Liver (tissue), 9 donors: ENCODE results near the gene NRG3. TPM values are rescaled to one million over a fixed set of nuclear protein-coding genes. Genes with fewer than 3 reads are reported as not detected.

Source experiments
- DNase-seq: peaks from one replicate; pipeline ENCODE4 v3.0.0-alpha.2; 2017; ENCODE audit warnings: low spot score
- H3K27ac ChIP-seq, 2 donors: one replicate each; pipeline ENCODE4 v1.7.0; 2013; ENCODE audit warnings: inconsistent platforms in 2 of 2, low read length in 2 of 2, control low read depth in 1 of 2, low read depth in 1 of 2, mild to moderate bottlenecking in 1 of 2
- H3K27me3 ChIP-seq, 4 donors: one replicate each; pipeline versions ENCODE4 v1.6.1 to v1.7.0; 2013; ENCODE audit warnings: low read length in 3 of 4, inconsistent platforms in 1 of 4, mild to moderate bottlenecking in 1 of 4, moderate library complexity in 1 of 4; ENCODE audit not compliant: control insufficient read depth in 4 of 4, insufficient read depth in 4 of 4
- H3K36me3 ChIP-seq, 4 donors: one replicate each; pipeline versions ENCODE4 v1.6.1 to v1.7.0; 2013; ENCODE audit warnings: low read length in 3 of 4, mild to moderate bottlenecking in 3 of 4, low read depth in 1 of 4, moderate library complexity in 1 of 4; ENCODE audit not compliant: control insufficient read depth in 4 of 4, insufficient read depth in 3 of 4
- H3K4me1 ChIP-seq, 4 donors: one replicate each; pipeline versions ENCODE4 v1.6.1 to v1.7.0; 2013; ENCODE audit warnings: low read length in 3 of 4, mild to moderate bottlenecking in 3 of 4, moderate library complexity in 1 of 4; ENCODE audit not compliant: control insufficient read depth in 4 of 4, insufficient read depth in 4 of 4
- H3K4me3 ChIP-seq, 3 donors: one replicate each; pipeline versions ENCODE4 v1.6.1 to v1.7.0; 2013; ENCODE audit warnings: low read length in 3 of 3, control low read depth in 1 of 3, low read depth in 1 of 3, mild to moderate bottlenecking in 1 of 3
- H3K9ac ChIP-seq, 2 donors: one replicate each; pipeline ENCODE4 v1.7.0; 2013; ENCODE audit warnings: low read length in 2 of 2, mild to moderate bottlenecking in 2 of 2, moderate library complexity in 2 of 2, control low read depth in 1 of 2, low read depth in 1 of 2
- H3K9me3 ChIP-seq, 4 donors: one replicate each; pipeline versions ENCODE4 v1.6.1 to v1.7.0; 2013; ENCODE audit warnings: low read length in 3 of 4; ENCODE audit not compliant: control insufficient read depth in 4 of 4
- EGR1 ChIP-seq, 2 donors: IDR thresholded peaks; 2 replicates each; pipeline ENCODE4 v1.6.1; 2016 to 2018; ENCODE audit warnings: antibody characterized with exemption in 2 of 2, low read depth in 2 of 2
- FOXA1 ChIP-seq: IDR thresholded peaks from 2 replicates; pipeline ENCODE4 v1.6.1; 2016; ENCODE audit warnings: antibody characterized with exemption
- FOXA2 ChIP-seq: IDR thresholded peaks from 2 replicates; pipeline ENCODE4 v1.6.1; 2016; ENCODE audit warnings: antibody characterized with exemption
- GABPA ChIP-seq, 2 donors: IDR thresholded peaks in 1 of 2; conservative IDR thresholded peaks in 1 of 2; 2 replicates each; pipeline ENCODE4 v1.6.1; 2016; ENCODE audit warnings: antibody characterized with exemption in 2 of 2, mild to moderate bottlenecking in 1 of 2, moderate library complexity in 1 of 2
- HNF4A ChIP-seq, 2 donors: conservative IDR thresholded peaks; 2 replicates each; pipeline ENCODE4 v1.6.1; 2016; ENCODE audit warnings: antibody characterized with exemption in 2 of 2, mild to moderate bottlenecking in 2 of 2
- HNF4G ChIP-seq: IDR thresholded peaks from 2 replicates; pipeline ENCODE4 v1.6.1; 2016; ENCODE audit warnings: antibody characterized with exemption
- JUND ChIP-seq, 2 donors: IDR thresholded peaks; 2 replicates each; pipeline ENCODE4 v1.6.1; 2016; ENCODE audit warnings: antibody characterized with exemption in 2 of 2
- NR2F2 ChIP-seq: IDR thresholded peaks from 2 replicates; pipeline ENCODE4 v1.6.1; 2016; ENCODE audit warnings: antibody characterized with exemption
- RAD21 ChIP-seq, 2 donors: IDR thresholded peaks; 2 replicates each; pipeline ENCODE4 v1.6.1; 2016; ENCODE audit warnings: antibody characterized with exemption in 2 of 2, mild to moderate bottlenecking in 2 of 2
- RXRA ChIP-seq, 2 donors: IDR thresholded peaks; 2 replicates each; pipeline ENCODE4 v1.6.1; 2017 to 2018; ENCODE audit warnings: antibody characterized with exemption in 2 of 2, mild to moderate bottlenecking in 1 of 2
- SP1 ChIP-seq: IDR thresholded peaks from 2 replicates; pipeline ENCODE4 v1.6.1; 2018; ENCODE audit warnings: antibody characterized with exemption, mild to moderate bottlenecking
- TAF1 ChIP-seq: conservative IDR thresholded peaks from 2 replicates; pipeline ENCODE4 v1.6.1; 2016; ENCODE audit warnings: antibody characterized with exemption, mild to moderate bottlenecking
- YY1 ChIP-seq: IDR thresholded peaks from 2 replicates; pipeline ENCODE4 v1.6.1; 2016; ENCODE audit warnings: antibody characterized with exemption, mild to moderate bottlenecking
- WGBS: extraction: QIAGEN DNeasy Blood & Tissue Kit; methylation state at CpG from one replicate; pipeline ENCODE4 v1.1.7; 2013; 5-methylcytosine and 5-hydroxymethylcytosine counted together
- polyA plus RNA-seq, 2 donors: library from polyadenylated mRNA; stranded (reverse) in 1 of 2; unstranded in 1 of 2; fragments of 200-250 nt in 1 of 2; fragments of >200 nt in 1 of 2; fragmentation: Nextera tagmentation in 1 of 2; extraction: Ambion mirVana in 1 of 2; gene quantifications; one replicate each; pipeline versions ENCODE4 v1.2.1 to v1.2.3, GENCODE V29; 2013 to 2015
- total RNA-seq, 2 donors: library from RNA; depleted of rRNA; stranded (reverse); fragments of >200 nt; gene quantifications; one replicate each; pipeline ENCODE4 v1.2.3, GENCODE V29; 2014
- TF ChIP-seq, protein P1 (sequence below): IDR thresholded peaks from 2 replicates; pipeline ENCODE4 v1.6.1; 2016; ENCODE audit warnings: antibody characterized with exemption
- TF ChIP-seq, protein P2 (sequence below): IDR thresholded peaks from 2 replicates; pipeline ENCODE4 v1.6.1; 2016; ENCODE audit warnings: antibody characterized with exemption
- TF ChIP-seq, protein P3 (sequence below): fragments of 150-350 bp; IDR thresholded peaks from 2 replicates; pipeline ENCODE4 v1.5.1; 2017; ENCODE audit warnings: improper control_type of control experiment, low read depth, low read length; ENCODE audit not compliant: missing input control
- TF ChIP-seq, protein P4 (sequence below): IDR thresholded peaks from 2 replicates; pipeline ENCODE4 v1.6.1; 2016; ENCODE audit warnings: antibody characterized with exemption, mild to moderate bottlenecking
- donor health status: healthy.
- donor health status: healthy.
- donor health status: healthy.
- donor health status: healthy.
- donor health status: healthy.

Gene NRG3
- total and polyA plus RNA-seq, 4 donors, result 0.24 to 3.7 (median 0.38) TPM

DNA sequence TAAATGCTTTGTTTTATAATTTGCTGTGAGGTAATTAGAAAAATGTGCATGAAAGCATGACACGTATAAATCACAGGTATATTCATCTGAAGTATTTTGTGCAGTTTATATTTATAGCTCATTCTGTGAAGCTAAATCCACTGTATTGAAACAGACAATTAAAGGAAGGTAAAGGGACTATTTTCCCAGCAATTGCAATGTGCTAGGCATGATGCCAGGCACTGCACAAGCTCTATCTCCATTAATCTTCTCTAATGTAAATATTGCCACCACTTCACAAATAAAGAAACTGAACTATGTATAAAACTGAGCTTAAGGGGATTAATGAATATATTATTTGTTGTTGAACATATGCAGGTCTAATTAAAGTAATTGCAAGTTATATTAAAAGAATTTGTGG lies 1012.5 kb downstream of the NRG3 start:
- 83% methylated on average over 1 of the region's 1 CpG for WGBS
- Histone ChIP-seq H3K9me3 (no peaks in the 10 kb centered on the region), H3K36me3 (no peaks in the 10 kb centered on the region), H3K27me3 (no peaks in the 10 kb centered on the region), H3K27ac (no peak overlapping the region), H3K4me3 (no peak overlapping the region), H3K9ac (no peak overlapping the region), H3K4me1 (no peaks in the 10 kb centered on the region)
- no peak for DNase-seq
- TF ChIP-seq YY1 (no peak), FOXA2 (no peak), GABPA (IDR thresholded peaks at IDR 0.05 in 1 of 2, conservative IDR thresholded peaks at IDR 0.05 in 1 of 2) (no peak), RXRA (IDR thresholded peaks at IDR 0.05) (no peak), HNF4A (conservative IDR thresholded peaks at IDR 0.05) (no peak), TAF1 (no peak), SP1 (no peak), NR2F2 (no peak), EGR1 (IDR thresholded peaks at IDR 0.05; ENCODE audit: low read depth in 2 of 2) (no peak), FOXA1 (no peak), JUND (IDR thresholded peaks at IDR 0.05) (no peak), HNF4G (no peak)
- TF ChIP-seq, protein P1, sequence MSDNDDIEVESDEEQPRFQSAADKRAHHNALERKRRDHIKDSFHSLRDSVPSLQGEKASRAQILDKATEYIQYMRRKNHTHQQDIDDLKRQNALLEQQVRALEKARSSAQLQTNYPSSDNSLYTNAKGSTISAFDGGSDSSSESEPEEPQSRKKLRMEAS, result no peak
- TF ChIP-seq, protein P2, sequence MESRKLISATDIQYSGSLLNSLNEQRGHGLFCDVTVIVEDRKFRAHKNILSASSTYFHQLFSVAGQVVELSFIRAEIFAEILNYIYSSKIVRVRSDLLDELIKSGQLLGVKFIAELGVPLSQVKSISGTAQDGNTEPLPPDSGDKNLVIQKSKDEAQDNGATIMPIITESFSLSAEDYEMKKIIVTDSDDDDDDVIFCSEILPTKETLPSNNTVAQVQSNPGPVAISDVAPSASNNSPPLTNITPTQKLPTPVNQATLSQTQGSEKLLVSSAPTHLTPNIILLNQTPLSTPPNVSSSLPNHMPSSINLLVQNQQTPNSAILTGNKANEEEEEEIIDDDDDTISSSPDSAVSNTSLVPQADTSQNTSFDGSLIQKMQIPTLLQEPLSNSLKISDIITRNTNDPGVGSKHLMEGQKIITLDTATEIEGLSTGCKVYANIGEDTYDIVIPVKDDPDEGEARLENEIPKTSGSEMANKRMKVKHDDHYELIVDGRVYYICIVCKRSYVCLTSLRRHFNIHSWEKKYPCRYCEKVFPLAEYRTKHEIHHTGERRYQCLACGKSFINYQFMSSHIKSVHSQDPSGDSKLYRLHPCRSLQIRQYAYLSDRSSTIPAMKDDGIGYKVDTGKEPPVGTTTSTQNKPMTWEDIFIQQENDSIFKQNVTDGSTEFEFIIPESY, result no peak
- TF ChIP-seq, protein P3, sequence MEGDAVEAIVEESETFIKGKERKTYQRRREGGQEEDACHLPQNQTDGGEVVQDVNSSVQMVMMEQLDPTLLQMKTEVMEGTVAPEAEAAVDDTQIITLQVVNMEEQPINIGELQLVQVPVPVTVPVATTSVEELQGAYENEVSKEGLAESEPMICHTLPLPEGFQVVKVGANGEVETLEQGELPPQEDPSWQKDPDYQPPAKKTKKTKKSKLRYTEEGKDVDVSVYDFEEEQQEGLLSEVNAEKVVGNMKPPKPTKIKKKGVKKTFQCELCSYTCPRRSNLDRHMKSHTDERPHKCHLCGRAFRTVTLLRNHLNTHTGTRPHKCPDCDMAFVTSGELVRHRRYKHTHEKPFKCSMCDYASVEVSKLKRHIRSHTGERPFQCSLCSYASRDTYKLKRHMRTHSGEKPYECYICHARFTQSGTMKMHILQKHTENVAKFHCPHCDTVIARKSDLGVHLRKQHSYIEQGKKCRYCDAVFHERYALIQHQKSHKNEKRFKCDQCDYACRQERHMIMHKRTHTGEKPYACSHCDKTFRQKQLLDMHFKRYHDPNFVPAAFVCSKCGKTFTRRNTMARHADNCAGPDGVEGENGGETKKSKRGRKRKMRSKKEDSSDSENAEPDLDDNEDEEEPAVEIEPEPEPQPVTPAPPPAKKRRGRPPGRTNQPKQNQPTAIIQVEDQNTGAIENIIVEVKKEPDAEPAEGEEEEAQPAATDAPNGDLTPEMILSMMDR, result no peak
- TF ChIP-seq, protein P4, sequence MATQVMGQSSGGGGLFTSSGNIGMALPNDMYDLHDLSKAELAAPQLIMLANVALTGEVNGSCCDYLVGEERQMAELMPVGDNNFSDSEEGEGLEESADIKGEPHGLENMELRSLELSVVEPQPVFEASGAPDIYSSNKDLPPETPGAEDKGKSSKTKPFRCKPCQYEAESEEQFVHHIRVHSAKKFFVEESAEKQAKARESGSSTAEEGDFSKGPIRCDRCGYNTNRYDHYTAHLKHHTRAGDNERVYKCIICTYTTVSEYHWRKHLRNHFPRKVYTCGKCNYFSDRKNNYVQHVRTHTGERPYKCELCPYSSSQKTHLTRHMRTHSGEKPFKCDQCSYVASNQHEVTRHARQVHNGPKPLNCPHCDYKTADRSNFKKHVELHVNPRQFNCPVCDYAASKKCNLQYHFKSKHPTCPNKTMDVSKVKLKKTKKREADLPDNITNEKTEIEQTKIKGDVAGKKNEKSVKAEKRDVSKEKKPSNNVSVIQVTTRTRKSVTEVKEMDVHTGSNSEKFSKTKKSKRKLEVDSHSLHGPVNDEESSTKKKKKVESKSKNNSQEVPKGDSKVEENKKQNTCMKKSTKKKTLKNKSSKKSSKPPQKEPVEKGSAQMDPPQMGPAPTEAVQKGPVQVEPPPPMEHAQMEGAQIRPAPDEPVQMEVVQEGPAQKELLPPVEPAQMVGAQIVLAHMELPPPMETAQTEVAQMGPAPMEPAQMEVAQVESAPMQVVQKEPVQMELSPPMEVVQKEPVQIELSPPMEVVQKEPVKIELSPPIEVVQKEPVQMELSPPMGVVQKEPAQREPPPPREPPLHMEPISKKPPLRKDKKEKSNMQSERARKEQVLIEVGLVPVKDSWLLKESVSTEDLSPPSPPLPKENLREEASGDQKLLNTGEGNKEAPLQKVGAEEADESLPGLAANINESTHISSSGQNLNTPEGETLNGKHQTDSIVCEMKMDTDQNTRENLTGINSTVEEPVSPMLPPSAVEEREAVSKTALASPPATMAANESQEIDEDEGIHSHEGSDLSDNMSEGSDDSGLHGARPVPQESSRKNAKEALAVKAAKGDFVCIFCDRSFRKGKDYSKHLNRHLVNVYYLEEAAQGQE, result no peak

DNA sequence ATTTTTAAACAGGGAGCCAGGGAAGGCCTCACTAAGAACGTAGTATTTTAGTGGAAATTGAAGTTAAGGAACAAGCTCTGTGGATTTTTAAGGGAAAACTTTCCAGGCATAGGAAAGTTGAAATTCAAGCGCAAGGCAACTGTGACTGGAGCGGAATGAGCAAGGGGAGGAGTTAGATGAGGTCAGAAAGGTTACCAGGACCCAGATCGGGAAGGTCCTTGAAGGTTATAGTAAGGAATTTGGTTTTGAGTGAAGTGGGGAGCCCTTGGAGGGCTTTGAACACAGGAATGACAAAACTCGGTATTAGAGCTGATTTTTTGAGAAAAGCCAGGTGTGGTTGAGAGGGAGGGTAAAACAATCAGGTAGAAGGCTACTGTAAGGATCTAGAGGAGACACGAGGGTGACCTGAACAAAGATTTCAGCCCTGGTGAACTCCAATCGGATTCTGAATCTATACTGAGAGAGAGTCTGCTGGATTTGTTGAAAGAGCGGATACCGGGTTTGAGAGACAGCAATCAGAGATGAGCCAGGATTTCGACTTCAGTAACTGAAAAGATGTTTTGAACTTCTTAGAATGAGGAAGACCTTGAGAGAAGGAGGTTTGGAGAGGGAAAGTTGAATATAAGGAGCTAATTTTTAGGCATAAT lies 1013.9 kb downstream of the NRG3 start:
- Histone ChIP-seq H3K9ac (no peak overlapping the region), H3K9me3 (no peaks in the 10 kb centered on the region), H3K4me1 (no peaks in the 10 kb centered on the region), H3K27me3 (no peaks in the 10 kb centered on the region), H3K36me3 (no peaks in the 10 kb centered on the region), H3K4me3 (no peak overlapping the region), H3K27ac (no peak overlapping the region)
- WGBS, result 68% methylated on average over 10 of the region's 10 CpGs
- no peak for DNase-seq
- TF ChIP-seq RXRA (IDR thresholded peaks at IDR 0.05), result no peak
- TF ChIP-seq EGR1 (IDR thresholded peaks at IDR 0.05; ENCODE audit: low read depth in 2 of 2), result no peak
- no peak for TF ChIP-seq SP1
- TF ChIP-seq GABPA (IDR thresholded peaks at IDR 0.05 in 1 of 2, conservative IDR thresholded peaks at IDR 0.05 in 1 of 2), result no peak
- TF ChIP-seq FOXA1, result no peak
- TF ChIP-seq RAD21 (IDR thresholded peaks at IDR 0.05), result no peak
